Hematopoietic multipotent progenitor cell treated with erythropoietin and hydrocortisone succinate and interleukin-3 and kit ligand, for 15 days (in vitro differentiated cells): ENCODE results near the gene CCDC34.
"Not testable (repeated sequence)": the region's sequence is repeated elsewhere in the genome, so short reads cannot be mapped to it uniquely, and the experiment has no call there.

Source experiments
- DNase-seq: peaks from one replicate; pipeline ENCODE4 v3.0.0-alpha.2; 2015; ENCODE audit warnings: low spot score

The CCDC34 gene

DNA sequence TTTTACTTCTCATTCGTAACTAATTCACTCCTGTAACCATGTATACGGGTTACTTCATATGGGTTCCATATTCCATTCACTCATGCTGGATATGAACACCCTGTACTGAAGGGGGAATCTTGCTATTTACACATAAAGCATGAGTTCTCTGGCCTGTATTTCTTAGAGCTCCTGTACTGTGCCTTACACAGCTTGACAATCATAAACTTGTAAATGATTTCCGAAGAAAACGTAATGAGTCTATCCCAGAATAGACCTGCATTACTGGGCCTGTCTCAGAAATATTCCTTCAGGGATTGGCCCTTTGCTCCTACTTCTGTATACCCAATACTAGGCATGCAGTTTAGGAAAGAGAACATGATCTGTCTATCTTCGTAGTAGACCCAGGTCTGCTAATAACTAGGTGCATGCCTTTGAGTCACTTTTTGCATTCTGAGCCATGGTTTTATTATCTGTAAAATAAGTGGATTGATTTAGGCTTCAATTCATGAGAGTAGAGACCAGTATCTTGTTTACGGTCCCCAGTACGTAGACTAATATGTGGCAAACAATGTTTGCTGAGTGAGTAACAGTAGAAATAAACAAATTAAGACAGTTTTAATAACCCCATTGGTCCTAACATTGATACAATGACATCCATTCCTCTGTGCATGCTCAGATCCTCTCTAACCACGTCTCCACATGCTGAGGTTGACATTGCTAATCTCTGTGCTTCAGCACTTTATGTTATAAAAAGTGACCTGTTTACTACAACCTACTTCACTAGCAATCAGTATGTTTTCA, 1.2 kb downstream of the CCDC34 start:
- no peak for DNase-seq

- no peak for DNase-seq
Observed at GRCh38 chr11:27358296-27358695, 4.7 kb downstream of the CCDC34 start.

DNA sequence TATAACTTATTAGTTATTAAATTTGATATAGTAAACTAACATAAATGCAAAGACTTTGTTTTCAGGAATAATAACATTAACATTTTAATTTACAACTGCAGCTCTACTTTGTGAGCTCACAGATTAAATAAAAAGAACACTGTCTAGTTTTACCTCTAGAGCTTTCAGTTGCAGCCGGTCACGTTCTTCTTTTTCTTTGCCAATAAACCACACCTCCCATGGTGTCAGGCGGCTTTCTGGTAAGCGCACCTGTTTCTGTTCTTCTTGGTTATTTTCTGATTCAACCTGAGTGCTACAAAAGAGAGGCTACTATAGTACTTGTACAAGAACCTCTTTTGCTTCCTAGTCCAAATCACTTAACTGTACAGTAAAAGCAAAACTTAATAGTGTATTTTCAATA, 5.8 kb downstream of the CCDC34 start:
- DNase-seq = no peak

DNA sequence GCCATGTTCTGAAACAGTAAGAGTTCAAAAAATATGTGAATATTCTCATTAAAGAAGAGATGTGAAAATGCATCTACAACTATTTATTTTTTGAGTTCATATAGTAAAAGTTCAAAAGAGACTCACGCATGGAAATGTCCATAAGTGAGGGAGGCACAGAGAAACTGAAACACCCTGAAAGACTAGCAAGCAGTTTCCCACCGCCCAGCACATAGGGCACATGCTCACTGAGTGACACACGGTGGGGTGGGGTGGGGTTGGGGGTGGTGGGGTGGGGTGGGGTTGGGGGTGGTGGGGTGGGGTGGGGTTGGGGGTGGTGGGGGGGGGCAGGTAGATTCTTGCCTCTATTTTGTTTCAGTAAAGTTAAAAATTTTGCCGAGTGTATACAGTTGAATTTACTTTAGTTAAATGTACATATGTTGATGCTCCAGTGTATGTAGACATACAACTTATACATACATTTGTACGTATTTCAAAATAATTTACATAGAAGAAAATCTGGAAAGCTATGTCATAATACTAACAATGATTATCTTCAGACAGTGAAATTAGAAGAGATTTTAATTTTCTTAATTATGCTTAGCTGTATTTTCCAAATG, 6.3 kb downstream of the CCDC34 start:
- DNase-seq = no peak

GRCh38 chr11:27355575-27356104, 7.4 kb downstream of the CCDC34 start:
- no peak for DNase-seq

DNA sequence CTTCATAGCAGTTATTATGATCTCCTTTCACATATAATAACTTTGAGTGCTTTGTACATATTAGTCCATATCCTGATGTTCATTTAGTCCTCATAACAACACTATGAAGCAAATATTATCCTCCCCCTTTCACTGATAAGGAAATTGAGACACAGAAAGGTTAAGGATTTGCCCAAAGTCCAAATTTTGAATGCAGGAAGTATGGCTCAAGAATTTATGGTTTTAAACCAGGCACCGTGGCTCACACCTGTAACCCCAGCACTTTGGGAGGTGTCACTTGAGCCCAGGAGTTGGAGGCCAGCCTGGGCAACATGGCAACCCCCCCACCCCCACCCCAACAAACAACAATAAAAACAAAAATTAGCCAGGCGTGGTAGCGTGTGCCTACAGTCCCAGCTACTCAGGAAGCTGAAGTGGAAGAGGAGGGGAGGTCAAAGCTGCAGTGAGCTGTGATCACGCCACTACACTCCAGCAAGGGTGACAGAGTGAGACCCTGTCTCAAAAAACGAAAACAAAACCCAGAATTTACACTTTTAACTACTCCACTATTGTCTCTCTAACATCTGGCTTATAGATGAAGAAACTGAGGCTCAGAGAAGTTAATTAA, 8.6 kb downstream of the CCDC34 start:
- no peak for DNase-seq

DNA sequence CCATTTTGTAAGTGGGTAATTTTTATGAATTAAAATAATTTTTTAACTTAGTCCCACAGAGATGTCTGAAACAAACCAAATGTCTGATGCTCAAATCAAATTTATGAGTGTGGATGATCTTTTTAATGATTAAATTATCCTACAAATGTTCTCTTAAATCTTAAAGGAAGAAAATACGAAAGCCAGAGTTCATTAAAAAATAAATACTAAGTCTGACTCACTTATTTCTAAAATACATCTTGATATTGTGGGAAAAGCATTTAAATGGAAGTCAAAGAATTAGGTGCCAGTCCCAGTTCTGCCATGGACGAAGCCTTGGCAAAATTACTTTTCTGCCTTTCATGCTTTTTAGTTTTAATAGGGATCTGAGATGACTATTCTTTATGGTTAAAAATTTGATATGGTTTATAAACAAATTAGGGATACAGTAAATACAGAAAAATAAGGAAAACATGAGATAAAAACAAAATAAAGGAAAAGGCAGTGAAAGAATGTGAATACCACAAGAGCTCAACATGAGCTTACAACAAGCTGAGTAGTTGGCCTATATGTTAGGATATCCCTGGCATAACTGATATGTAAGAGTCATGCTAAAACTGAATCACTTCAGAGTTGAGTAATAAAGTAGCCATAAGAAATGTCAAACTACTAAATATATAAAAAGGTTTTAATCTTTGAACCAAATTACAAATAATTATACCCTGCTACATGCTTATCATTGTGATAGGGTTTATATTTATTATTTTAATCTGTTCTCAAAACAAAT, 9.2 kb downstream of the CCDC34 start:
- no peak for DNase-seq

GRCh38 chr11:27352781-27353180, 10.2 kb downstream of the CCDC34 start:
- no peak for DNase-seq

- no peak for DNase-seq
Observed at GRCh38 chr11:27350511-27350910, 12.5 kb downstream of the CCDC34 start.

DNA sequence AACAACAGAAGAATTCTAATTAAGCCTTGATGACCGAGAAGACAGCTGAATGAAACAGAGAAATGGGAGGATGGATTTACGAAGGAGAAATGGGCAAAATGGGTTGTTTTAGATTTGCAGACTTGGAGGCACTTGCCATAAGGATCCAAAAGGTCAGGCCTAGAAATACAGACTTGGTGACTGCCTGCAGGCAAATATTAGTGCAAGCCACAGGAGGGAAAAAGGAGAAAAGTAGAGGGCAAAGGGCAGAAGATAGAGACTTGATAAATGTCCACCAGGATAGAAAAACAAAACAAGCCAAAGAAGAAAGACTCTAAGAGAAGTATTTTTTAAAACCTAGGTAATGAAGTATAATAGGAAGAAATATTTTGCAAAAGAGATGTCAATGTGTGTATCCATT, 13.1 kb downstream of the CCDC34 start:
- DNase-seq = no peak

- DNase-seq = no peak
Observed at GRCh38 chr11:27348340-27348873, 14.6 kb downstream of the CCDC34 start.

DNA sequence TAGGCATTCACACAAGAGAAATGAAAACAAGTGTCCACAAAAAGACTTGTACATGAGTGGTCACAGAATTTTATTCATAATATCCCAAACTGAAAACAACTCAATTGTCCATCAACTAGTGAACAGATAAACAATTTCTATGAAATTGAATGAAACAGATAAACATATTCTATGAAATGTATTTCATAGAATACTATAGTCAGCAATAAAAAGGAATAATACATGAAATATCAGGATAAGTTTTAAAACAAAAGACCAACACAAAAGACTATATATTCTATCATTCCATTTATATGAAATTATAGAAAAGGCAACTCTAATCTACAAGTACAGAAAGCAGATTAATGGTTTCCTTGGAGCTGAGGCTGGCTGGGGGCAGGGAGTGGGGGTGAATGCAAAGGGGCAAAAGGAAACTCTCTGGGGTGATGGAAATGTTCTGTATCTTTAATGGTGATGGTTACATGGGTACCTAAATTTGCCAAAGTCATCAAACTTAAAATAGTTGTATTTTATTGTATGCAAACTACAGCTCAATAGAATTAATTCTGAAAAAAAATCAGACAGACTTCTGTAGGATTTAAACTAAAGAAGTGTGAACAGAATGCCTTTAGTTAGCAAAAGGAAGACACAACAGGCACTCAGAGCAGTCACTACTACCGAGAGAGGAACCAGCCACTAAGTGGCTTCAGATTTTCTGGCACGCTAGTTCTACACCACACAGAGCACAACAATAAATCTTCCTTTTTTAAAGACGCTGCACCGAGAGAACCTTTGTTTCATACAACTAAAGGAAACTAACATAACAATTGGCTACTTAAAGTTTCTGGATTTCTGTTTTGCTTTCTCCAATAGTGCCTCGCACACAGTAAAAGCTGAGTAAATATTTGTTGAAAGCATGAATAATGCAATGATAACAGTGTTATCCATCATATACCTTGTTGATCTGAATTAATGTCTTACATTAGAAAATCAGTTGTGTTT, 15.4 kb downstream of the CCDC34 start:
- DNase-seq = no peak

DNA sequence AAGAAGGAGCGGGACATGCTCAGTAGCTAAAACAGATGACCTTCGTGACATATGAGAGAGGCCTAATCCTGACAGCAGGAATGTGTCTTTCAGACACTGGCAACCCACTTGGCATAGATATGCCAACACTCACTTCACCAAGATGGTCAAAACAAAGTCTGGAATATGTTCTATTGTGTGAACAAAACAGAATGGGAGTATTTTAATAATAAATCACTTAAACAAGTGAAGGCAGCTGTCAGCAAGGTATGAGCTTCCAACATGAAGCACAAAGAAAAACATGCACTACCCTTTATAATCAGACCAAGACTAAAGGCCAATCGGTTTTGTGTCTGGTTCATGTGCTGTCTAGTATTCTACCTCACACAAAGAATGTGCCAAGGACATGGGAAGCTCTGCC, 23.1 kb downstream of the CCDC34 start:
- DNase-seq = no peak

DNA sequence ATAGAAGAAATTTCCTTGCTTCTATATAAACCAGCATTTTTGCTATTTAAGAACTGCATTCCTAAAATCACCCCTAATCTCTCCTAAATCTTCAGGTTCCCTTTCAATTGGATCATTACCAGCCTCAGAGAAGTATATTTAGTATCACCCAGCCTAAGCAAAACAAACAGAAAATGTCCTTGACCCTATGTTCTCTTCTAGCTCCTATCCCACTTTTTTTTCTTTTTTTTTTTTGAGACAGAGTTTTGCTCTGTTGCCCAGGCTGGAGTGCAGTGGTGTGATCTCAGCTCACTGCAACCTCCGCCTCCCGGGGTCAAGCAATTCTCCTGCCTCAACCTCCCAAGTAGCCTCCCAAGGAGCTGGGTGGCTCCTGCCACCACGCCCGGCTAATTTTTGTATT, 28.3 kb downstream of the CCDC34 start:
- not testable (repeated sequence) for DNase-seq

DNA sequence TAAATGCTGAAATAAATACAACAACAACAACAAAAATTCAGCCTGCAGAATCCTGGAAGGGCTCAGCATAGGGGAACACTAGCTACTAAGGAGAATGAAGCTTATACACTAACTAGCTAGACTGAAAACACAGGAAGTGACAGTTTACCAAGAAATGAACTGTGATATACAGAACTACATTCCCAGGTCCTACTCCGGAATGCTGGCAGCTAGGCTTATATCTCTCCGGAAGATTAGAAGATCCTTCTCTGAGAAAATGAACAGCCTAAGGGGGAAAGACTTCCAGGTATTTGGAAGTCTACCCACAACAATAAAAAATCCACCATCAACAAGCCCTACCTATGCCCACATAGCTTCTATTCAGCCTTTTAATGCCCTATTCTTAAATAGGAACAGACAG, 31.0 kb downstream of the CCDC34 start:
- no peak for DNase-seq

- DNase-seq = no peak
Observed at GRCh38 chr11:27330633-27331270, 32.3 kb downstream of the CCDC34 start.

- DNase-seq = no peak
Observed at GRCh38 chr11:27329867-27330632, 33.0 kb downstream of the CCDC34 start.

DNA sequence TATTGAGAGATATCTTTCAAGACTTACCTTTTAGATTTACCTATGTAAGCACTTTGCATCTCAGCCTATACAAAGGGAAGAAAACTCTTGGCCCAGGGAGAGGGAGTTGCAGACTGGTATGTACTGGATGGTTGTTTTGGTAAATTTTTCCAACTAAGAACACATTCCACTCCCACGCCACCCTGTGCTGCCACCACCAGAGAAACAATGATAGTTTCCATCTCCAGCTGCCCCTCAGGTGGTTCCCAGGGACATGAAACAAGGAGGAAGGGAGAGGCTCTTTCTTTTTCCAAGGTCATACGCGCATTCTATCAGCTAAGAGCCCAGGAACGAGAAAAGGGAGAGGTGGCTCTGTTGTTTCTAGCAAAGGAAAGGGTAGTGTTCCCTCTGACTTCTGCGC, 34.4 kb downstream of the CCDC34 start:
- DNase-seq = no peak

GRCh38 chr11:27327064-27327463, 36.0 kb downstream of the CCDC34 start:
- DNase-seq = not testable (repeated sequence)

GRCh38 chr11:27322196-27322595, 40.8 kb downstream of the CCDC34 start:
- not testable (repeated sequence) for DNase-seq
